Esophagus squamous epithelium (tissue), 4 donors: Measurements from ENCODE around the gene GPR157.

ENCODE experiments used
- CTCF ChIP-seq, 6 experiments: fragments of 450-650 bp in 4 of 6; fragments of 200-600 bp in 2 of 6; sonication (generic) in 2 of 6; IDR thresholded peaks; one replicate each; pipeline ENCODE4 v1.5.1; 2016 to 2019; ENCODE audit warnings: antibody characterized with exemption in 6 of 6, mild to moderate bottlenecking in 4 of 6, moderate library complexity in 4 of 6
- POLR2A ChIP-seq, 4 donors: fragments of 450-650 bp; IDR thresholded peaks; one replicate each; pipeline ENCODE4 v1.6.1; 2017; ENCODE audit warnings: antibody characterized with exemption in 4 of 4, mild to moderate bottlenecking in 4 of 4, moderate library complexity in 3 of 4

- no peak for TF ChIP-seq POLR2A (IDR thresholded peaks at IDR 0.05)
- no peak for TF ChIP-seq CTCF (IDR thresholded peaks at IDR 0.05)
These were observed 16.2 kb upstream of the GPR157 start for GRCh38 chr1:9145021-9145668.
